MV-4-11 (cell line): ENCODE data around the gene SLC25A19.

Experiments
- DNase-seq: peaks from one replicate; lab custom pipeline; 2025; lab: John Stamatoyannopoulos, UW

Gene SLC25A19

DNA sequence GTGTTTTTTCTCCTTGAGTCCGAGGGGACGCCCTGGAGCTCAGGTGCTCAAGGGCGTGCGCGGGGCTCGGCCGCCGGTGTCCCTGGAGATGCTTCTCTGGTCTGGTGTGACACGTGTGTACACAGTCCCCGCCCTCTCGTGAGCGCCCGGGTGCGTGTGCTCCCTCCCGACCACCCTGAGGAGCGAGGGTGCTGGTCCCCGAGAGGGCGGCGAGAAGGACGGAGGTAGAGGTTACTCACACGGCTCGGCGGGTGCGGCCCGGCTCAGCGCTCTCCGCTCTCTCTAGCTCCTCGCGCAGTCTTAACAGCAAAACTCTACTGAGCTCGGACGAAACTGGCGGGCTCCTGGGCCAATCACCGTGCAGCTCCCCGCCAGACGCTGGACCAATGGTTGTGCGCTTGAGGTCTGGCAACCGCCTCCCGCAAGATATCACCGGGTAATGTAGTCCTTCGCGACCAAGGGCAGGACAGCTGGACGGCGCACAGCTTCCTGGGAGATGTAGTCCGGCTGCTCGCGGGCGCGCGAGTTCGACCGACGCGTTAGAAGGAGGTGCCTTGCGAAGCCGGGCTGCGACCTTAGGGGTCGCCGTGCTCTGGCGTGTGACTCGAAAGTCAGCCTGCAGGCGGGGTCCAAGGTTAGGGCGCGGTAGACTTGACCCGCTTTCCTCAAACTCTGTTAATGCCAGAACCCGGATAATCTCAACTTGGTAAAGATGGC, at the start of gene SLC25A19:
Gene SLC25A19, minus strand, starts transcription at position 319 of the 717 bp plus-strand sequence. CDS start 2,669 bp downstream, outside the sequence.
- DNase-seq: peak; percentile 99

- DNase-seq: peak; percentile 92
Observed at GRCh38 chr17:75338335-75338734, 49.1 kb upstream of the SLC25A19 start.

GRCh38 chr17:75335315-75335714, 46.1 kb upstream of the SLC25A19 start:
- DNase-seq: no peak

- no peak for DNase-seq
Observed at GRCh38 chr17:75334723-75335122, 45.5 kb upstream of the SLC25A19 start.

DNA sequence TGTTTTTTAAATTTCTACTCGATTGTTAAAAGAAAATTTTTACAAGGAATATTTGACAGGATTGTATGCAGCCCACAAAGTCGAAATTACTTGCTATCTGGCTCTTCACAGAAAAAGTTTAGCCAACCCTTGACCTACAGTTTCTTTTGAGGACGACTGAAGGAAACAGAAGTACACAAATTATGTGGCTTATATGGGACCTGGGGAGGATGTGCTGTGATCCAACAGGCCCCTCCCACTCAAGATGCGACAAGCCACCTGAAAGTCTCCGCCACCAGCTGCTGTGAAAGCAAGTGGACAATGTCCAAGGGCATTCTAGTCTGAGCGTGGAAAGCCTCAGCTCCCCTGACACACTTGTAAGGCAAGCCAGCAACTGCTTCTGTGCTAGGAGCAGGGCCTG, 42.4 kb upstream of the SLC25A19 start:
- no peak for DNase-seq

- no peak for DNase-seq
Observed at GRCh38 chr17:75327757-75328156, 38.5 kb upstream of the SLC25A19 start.

- DNase-seq: peak; percentile 73
Observed at GRCh38 chr17:75326226-75326848, 37.1 kb upstream of the SLC25A19 start.

DNA sequence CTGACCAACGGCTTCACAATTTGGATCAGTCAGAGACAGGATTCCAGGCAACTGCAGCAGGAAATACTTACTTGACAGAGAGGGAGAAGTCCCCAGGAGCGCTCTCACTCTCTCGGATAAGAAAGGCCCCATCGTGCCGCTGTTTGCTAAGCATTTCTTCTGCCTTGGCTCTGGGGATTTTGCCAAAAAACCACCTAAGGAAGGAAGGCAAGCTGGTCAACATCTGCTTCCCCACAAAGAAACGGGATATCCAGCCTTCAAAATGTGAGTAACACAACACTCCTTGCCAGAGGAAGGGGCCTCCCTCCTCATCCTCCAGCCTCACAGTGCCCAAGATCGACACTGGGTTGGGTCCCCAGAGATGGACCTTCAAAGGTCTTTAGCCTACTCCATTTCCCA, 36.6 kb upstream of the SLC25A19 start:
- DNase-seq: peak; percentile 25

DNA sequence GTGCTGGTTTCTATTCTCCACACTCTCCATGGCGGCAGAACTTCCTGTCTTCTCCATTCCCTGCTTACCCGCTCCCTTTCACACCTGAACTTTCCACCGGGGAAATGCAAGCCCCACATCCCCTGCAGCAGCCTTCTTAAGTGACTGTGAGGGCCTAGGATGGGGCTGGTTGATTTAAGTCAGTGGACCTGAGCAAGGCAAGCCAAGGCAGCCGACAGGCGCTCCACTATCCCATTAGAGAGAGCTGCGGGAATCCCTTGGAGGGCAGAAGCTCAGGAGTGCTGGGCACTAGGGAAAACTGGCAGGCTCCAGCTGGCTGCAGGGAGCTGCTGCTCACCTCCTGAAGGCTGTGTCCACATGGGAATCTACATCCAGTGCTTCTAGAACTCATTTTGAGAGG, 36.1 kb upstream of the SLC25A19 start:
- DNase-seq: no peak

GRCh38 chr17:75321506-75321905, 32.3 kb upstream of the SLC25A19 start:
- DNase-seq: no peak

DNA sequence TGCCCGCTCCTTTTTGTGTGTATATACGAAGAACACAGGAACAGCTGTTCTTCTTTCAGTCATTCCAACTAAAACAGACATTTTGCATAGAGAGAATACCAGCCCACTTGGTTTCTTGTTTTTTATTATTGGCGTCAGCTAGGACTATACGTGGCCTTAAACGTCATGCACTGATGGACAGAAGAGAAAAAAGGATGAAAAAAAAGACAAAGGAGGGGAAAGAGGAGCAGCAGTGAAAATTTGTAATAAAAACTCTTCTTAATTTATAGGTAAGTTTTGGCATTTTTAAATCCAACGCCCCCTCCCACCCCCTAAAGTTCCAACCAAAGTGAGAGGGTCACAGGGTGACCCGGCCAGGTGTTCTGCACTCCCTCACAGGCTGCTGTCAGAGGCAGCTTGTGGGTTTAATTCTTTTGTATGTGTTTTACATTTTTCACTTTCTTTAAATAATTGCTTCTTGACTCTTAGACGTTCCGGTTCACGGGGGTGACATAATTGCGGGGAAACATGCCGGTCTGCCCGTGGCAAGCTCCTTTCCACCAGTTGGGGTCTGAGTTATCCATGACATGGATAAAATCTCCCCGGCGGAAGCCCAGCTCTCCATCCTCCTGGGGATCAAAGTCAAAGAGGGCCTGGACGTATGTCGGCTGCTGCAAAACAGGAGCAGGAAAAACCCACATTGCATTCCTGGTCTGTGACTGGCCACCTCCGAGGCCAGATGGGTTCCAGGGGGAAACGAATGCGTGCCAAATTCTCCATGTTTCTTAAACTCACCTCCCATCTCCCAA, 30.9 kb upstream of the SLC25A19 start:
- DNase-seq: no peak

- DNase-seq: no peak
Observed at GRCh38 chr17:75318615-75319222, 29.5 kb upstream of the SLC25A19 start.

GRCh38 chr17:75318211-75318610, 29.0 kb upstream of the SLC25A19 start:
- no peak for DNase-seq

DNA sequence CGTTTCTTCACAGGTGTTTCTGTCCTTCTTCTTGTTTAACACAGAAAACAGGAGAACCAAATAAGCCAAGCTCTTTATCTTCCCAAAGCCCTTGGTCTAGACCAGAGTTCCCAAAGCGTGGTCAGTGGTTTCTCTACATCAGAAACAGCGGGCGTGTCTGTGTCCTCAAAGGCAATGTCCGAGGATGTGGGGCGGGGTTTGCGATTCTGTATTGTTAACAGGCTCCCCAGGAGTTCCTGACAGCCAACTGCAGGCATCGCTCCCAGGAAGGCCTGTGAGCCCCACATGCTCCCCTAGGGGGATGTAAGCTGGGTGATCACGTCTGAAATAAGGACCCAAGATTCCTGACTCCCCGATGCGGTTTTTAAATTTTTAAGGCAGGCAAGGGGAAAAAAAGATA, 28.4 kb upstream of the SLC25A19 start:
- DNase-seq: peak; percentile 65

- no peak for DNase-seq
Observed at GRCh38 chr17:75316253-75316652, 27.0 kb upstream of the SLC25A19 start.

- peak; percentile 76 for DNase-seq
Observed at GRCh38 chr17:75315541-75316243, 26.5 kb upstream of the SLC25A19 start.

DNA sequence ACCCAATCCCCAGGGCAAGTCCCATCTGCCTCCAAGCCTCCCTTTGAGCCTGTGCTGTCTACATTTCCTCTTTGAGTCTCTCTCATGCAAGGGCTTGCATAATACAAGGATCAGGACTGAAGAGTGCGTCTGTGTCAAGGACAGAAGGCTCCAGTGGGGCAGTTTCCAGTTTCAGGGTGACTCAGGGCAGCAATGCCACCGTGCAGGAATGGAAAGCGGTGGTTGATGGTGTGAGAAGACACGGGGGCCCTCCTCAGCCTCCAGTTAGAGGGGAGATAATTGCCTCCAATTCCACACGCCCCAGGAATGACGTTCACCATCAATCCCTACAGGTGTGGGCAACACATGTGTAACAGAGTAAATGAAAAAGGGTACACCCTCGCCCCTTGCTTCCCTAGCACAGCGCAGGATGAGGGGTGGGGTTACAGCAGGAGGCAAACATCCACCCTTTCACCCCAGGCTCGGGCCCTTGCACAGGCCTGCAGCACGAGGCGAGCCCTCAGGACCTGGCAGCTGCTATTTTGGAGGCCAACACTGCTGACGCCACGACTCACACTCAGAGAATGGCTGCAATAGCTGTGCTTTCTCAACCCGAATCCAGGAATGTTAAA, 24.8 kb upstream of the SLC25A19 start:
- peak; percentile 98 for DNase-seq

DNA sequence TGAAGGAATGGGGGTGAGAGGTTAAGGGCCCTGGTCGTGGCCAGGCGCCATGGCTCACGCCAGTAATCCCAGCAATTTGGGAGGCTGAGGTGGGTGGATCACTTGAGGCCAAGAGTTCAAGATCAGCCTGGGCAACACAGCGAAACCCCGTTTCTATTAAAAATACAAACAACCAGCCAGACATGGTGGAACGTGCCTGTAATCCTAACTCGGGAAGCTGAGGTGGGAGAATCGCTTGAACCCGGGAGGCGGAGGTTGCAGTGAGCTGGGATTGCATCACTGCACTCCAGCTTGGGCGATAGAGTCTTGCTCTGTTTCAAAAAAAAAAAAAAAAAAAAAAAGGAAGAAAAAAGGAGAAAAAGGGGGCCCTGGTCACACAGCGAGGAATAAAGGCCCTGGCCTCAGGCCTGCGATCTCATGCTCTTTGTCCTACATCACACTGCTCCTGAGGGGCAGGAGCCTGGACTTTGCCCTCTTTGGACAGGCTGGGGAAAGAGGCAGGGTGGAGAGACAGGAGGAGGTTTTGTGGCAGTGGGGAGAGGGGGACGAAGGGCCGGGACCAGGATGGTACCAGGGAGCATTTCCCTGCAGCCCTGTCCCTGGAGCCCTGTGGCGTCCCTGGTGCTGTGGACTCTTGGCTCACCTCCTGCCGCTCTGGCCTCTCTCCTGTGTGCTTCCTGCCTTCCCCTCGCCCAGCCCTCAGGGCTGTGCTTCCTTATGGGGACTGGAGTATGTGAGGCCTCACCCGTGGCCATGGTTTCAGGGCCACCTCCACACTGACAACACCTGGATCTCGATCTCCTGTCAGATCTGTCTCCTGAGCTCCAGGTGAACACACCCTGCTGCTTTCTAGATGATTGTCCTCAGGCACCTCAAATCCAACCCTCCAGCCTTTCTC, 19.7 kb upstream of the SLC25A19 start:
- DNase-seq: peak; percentile 59

DNA sequence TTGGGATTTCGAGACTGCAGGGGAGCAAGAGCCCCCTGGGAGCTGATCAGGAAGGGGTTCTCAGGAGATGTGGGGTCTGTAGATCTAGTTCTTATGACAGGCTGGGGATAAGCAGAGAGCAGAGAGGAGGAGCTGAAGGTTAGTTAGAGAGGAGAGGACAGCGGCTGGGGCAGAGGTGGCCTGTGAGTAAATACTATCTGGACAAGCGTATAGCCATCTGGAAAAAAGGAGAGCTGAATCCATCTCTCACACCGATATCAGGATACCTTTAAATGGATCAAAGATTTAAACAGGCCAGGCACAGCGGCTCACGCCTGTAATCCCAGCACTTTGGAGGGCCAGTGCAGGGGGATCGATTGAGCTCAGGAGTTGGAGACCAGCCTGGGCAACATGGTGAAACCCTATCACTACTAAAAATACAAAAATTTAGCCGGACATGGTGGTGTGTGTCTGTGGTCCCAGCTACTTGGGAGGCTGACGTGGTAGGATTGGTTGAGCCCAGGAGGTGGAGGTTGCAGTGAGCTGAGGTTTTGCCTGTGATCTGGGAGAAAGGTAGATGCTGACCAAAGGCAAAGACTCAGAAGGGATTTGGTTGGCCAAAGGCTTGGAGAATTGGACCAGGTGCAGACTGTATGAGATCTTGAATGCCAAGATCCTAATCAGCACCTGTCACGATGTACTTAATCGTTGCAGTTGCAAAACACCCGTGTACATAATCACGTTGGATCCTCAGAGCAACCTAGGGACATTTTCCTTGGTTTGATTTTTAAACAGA, 18.9 kb upstream of the SLC25A19 start:
- no peak for DNase-seq
